NCI-H2029 treated with DMSO at 0.1 percent for 48 hours (cell line): ENCODE data around the gene MAST4.
"Not testable (repeated sequence)": the region's sequence is repeated elsewhere in the genome, so short reads cannot be mapped to it uniquely, and the experiment has no call there.

Source experiments
- DNase-seq: peaks from one replicate; lab custom pipeline; 2025; lab: John Stamatoyannopoulos, UW

The MAST4 gene

GRCh38 chr5:67160272-67160671, 564.1 kb downstream of the MAST4 start:
- DNase-seq: no peak

DNA sequence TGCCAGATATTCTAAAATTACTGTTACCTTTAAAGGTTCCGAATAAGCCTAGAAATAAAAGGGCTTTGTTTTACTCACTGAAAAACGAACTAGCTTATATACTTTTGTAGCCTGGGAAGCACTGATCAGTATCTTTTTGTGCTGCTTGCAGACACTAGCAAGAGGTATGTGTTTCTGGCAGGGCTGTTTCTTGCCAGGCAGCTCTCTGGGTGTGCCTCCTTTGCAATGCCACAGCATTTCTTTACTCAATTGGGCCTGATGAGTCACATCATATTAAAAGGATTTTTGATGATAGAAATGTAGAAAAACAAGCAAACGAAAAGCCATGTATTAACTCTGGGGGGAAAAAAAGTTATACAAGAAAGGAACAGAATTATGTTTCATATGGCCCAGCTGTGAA, 564.8 kb downstream of the MAST4 start:
- no peak for DNase-seq

DNA sequence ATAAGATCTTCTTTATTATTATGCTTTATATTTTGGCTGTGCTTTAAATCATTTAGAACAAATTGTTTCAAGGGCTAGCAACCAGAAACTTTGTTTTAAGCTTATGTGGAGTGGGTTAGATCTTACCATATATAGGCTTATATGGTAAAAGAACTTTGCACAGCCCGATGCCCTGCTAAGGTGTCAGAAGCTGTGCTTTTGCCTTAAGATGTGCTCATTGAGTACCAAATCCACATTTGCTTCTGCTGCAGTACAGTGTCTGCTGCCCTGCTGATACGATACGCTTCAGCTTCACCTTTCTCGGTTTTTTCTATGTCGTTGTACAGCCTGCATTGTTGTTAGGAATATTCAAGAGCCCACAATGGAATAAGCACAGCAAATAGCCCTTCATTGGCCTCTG, 565.6 kb downstream of the MAST4 start:
- DNase-seq: no peak

- DNase-seq: no peak
Observed at GRCh38 chr5:67163231-67163756, 567.1 kb downstream of the MAST4 start.

DNA sequence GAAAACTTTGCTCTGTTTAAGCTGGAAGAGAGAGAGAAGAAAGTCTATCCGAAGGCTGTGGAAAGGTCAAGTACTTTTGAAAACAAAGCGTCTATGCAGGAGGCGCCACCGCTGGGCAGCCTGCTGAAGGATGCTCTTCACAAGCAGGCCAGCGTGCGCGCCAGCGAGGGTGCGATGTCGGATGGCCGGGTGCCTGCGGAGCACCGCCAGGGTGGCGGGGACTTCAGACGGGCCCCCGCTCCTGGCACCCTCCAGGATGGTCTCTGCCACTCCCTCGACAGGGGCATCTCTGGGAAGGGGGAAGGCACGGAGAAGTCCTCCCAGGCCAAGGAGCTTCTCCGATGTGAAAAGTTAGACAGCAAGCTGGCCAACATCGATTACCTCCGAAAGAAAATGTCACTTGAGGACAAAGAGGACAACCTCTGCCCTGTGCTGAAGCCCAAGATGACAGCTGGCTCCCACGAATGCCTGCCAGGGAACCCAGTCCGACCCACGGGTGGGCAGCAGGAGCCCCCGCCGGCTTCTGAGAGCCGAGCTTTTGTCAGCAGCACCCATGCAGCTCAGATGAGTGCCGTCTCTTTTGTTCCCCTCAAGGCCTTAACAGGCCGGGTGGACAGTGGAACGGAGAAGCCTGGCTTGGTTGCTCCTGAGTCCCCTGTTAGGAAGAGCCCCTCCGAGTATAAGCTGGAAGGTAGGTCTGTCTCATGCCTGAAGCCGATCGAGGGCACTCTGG, 567.8 kb downstream of the MAST4 start:
- DNase-seq: no peak

GRCh38 chr5:67164856-67165525, 568.8 kb downstream of the MAST4 start:
- no peak for DNase-seq

- DNase-seq: peak; percentile 39
Observed at GRCh38 chr5:67165526-67166459, 569.6 kb downstream of the MAST4 start.

DNA sequence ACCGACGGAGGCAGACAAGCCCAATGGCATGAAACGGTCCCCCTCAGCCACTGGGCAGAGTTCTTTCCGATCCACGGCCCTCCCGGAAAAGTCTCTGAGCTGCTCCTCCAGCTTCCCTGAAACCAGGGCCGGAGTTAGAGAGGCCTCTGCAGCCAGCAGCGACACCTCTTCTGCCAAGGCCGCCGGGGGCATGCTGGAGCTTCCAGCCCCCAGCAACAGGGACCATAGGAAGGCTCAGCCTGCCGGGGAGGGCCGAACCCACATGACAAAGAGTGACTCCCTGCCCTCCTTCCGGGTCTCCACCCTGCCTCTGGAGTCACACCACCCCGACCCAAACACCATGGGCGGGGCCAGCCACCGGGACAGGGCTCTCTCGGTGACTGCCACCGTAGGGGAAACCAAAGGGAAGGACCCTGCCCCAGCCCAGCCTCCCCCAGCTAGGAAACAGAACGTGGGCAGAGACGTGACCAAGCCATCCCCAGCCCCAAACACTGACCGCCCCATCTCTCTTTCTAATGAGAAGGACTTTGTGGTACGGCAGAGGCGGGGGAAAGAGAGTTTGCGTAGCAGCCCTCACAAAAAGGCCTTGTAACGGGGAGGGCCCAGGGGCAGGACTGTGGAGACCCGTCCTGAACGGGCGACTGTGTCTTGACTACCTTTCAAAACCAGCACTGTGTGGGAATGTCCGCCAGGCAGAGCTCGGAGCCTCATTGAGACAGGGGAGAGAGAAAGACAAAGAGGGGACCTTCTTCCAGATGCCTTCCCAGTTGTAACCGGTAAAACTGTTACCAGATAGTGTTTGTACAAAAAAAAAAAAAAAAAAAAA, 570.5 kb downstream of the MAST4 start:
- no peak for DNase-seq

DNA sequence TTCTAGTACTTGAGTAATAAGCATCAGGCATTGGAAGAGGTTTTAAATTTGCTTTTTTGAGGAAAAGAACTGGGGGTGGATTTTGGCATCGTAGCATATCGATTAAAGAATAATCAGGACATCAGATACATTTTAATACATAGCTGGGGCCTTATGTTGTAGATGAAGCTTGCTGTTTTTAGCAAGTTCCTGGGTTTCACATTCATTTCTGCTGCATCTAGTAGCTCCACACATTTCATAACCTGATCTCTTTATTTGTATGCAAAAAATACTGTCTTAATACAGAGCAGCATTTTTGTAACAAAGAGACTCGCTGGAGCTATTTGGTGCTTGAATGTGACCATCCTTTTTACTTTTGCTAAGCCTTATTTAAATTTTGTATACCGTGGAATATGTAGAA, 571.9 kb downstream of the MAST4 start:
- DNase-seq: no peak

DNA sequence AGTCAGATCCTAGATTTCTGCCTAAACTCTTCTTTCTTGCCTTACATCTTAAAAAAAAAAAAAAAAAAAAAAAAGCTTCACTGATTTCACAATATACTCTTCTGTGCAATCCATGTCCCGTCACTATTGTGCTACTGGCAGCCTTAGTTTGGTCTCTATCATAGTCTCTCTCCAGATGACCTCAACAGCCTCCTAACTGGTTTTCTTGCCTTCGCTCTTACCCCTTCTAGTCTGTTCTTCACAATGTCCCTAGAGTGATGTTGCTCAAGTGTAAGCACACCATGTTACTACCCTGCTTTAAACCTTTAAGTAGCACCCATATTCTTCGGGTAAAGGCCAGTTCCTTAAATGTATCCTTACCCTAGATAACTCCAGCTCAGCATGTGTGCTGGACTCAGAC, 574.6 kb downstream of the MAST4 start:
- DNase-seq: no peak

GRCh38 chr5:67173351-67173750, 577.2 kb downstream of the MAST4 start:
- DNase-seq: not testable (repeated sequence)

DNA sequence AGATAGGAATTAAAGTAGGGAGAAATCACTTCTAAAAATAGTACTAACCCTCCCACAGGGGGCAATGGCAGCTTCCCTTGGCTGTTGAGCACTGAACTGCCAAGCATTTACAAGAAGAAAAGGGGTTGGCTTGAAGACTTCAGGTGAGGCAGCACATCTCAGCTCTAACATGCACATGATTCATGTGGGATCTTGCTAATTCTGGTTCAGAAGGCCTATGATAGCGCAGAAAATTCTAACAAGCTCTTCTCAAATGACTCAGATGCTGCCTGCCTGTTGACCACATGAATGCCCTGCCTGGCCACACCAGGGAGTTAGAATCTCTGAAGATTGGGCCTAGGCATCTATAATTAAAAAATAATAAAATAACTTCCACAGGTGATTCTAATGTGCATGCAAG, 577.8 kb downstream of the MAST4 start:
- DNase-seq: no peak

GRCh38 chr5:67176936-67177335, 580.7 kb downstream of the MAST4 start:
- DNase-seq: no peak

GRCh38 chr5:67178085-67178484, 581.9 kb downstream of the MAST4 start:
- no peak for DNase-seq

DNA sequence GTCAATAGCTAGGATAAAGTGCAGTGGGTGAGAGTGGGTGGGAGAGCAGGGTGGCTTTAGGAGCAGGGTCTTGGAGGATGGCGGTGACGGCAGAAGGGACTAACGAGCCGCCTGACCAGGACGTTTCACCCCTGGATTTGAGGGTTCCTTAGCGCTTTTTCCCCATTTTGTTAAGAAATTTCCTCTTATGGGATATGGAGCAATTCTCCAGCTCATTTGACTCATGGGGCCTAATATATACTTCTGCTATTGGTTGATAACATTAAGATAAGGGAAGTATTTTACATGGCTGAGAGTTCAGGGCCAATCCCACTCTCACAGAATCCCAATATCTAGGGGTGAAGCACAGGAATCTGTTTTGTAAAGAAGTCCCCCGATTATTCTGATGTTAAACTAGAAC, 582.8 kb downstream of the MAST4 start:
- no peak for DNase-seq

- DNase-seq: no peak
Observed at GRCh38 chr5:67179697-67180361, 583.6 kb downstream of the MAST4 start.

- DNase-seq: no peak
Observed at GRCh38 chr5:67181648-67182221, 585.5 kb downstream of the MAST4 start.

GRCh38 chr5:67182301-67182790, 586.2 kb downstream of the MAST4 start:
- DNase-seq: no peak

GRCh38 chr5:67183859-67184258, 587.7 kb downstream of the MAST4 start:
- no peak for DNase-seq

- no peak for DNase-seq
Observed at GRCh38 chr5:67187006-67187715, 591.0 kb downstream of the MAST4 start.
